HG02852 (cell line): ENCODE measurements around the gene MIDN.
"Not testable (repeated sequence)": the region's sequence is repeated elsewhere in the genome, so short reads cannot be mapped to it uniquely, and the experiment has no call there.

Source experiments
- ATAC-seq: cut with Tn5 transposase; IDR thresholded peaks from one replicate; pipeline ENCODE4 v1.9.1; 2021; ENCODE audit warnings: mild to moderate bottlenecking, moderate library complexity; ENCODE audit not compliant: unreplicated experiment

MIDN gene

DNA sequence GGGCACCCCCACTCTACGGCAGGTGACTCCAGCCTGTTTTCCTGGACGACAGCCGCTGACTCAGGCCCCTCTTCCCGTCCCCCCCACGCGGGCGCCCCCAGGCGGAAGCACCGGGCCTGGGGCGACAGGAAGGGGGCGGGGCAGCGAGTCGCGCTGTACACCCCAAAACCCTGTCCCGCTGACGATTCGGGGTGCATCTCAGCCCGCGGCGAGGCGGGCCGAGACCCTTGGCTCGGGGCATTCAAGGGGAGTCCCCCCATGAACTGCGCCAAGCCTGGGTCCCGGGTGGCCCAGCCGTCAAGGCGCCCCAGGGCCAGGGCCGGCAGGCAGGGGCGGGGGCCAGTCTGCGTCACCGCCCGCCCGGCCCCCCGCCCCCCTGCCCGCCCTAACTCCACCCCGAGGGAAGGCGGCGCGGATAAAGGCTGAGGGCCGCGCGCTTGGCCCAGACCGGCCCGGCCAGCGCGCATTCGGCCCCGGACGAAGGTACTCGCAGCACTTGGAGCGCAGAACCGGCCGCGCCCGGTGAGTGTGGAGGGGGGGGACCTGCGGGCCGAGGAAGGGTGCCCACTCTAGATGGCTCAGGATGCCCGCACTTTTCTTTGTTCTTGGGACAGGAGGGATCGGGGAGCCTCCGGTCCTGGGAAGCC, at the start of gene MIDN:
Gene MIDN (plus strand): TSS at position 445 of the 647 bp plus-strand sequence. CDS start 1,714 bp downstream, outside the sequence.
- ATAC-seq = peak; percentile 4

DNA sequence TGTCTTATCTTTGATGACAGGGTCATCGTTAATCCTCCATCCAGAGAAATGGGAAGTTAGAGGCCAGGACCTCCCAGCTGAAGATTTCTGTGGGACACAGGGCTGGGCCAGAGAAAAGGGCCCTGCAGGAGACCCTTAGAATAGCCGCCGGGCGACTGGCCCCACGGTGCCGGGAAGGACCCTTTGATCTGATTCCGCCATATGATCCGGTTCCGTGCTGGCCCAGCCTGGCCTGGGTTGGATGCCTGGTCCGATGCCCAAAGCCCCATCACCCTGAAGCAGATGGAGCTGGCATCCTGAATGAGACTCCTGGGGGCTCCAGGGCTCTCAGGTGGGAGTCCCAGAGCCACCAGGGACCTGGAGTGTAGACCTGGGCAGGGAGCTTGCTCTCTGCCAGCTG, 48.9 kb upstream of the MIDN start:
- no peak for ATAC-seq

DNA sequence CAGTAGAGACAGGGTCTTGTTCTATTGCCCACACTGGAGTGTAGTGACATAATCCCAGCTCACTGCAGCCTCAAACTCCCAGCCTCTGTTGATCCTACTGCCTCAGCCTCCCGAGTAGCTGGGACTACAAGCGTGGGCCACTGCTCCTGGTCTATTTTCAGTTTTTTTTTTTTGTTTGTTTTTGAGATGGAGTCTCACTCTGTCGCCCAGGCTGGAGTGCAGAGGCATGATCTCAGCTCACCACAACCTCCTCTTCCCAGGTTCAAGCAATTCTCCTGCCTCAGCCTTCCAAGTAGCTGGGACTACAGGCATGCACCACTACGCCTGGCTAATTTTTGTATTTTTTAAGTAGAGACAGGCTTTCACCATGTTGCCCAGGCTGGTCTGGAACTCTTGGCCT, 47.8 kb upstream of the MIDN start:
- not testable (repeated sequence) for ATAC-seq

DNA sequence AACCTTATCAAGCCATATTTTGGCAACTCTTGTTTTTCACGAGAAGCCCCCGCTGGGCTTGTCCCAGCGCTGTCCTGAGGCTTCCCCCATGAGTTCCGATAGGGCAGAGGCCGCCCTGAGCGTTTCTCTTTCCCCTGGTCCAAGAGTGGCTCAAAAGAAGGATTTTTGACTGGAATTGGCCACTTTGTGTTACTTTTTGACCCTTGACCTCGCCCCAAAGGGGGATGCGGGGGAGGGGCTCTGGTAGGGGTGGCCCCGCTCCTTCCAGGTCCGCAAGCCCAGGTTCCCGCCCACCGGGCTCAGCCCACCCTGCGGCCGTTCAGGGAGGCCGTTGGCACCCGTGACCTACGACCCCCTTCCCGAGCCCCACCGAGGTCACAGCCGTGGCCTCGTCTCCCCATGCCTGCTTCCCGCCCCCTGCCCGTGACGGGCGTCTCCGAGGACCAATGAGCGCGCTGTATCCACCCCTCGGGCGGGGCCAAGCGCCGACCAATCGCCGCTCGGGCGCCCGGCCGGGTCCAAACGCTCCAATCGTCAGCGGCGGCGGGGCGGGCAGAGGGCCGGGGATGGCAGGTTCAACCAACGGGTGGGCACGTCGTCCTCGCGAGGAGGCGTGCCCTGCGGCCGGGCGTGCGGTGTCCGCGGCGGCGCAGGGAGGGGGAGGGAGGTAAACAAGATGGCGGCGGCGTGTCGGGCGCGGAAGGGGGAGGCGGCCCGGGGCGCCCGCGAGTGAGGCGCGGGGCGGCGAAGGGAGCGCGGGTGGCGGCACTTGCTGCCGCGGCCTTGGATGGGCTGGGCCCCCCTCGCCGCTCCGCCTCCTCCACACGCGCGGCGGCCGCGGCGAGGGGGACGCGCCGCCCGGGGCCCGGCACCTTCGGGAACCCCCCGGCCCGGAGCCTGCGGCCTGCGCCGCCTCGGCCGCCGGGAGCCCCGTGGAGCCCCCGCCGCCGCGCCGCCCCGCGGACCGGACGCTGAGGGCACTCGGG, 43.0 kb upstream of the MIDN start, which contains the start of gene STK11:
Gene STK11 (plus strand): TSS at position 665 of the 986 bp plus-strand sequence. CDS start 1,136 bp downstream, outside the sequence.
- peak; percentile 82 for ATAC-seq

DNA sequence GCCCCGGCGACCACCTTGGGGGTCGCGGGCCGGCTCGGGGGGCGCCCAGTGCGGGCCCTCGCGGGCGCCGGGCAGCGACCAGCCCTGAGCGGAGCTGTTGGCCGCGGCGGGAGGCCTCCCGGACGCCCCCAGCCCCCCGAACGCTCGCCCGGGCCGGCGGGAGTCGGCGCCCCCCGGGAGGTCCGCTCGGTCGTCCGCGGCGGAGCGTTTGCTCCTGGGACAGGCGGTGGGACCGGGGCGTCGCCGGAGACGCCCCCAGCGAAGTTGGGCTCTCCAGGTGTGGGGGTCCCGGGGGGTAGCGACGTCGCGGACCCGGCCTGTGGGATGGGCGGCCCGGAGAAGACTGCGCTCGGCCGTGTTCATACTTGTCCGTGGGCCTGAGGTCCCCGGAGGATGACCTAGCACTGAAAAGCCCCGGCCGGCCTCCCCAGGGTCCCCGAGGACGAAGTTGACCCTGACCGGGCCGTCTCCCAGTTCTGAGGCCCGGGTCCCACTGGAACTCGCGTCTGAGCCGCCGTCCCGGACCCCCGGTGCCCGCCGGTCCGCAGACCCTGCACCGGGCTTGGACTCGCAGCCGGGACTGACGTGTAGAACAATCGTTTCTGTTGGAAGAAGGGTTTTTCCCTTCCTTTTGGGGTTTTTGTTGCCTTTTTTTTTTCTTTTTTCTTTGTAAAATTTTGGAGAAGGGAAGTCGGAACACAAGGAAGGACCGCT, 42.1 kb upstream of the MIDN start:
- no peak for ATAC-seq

DNA sequence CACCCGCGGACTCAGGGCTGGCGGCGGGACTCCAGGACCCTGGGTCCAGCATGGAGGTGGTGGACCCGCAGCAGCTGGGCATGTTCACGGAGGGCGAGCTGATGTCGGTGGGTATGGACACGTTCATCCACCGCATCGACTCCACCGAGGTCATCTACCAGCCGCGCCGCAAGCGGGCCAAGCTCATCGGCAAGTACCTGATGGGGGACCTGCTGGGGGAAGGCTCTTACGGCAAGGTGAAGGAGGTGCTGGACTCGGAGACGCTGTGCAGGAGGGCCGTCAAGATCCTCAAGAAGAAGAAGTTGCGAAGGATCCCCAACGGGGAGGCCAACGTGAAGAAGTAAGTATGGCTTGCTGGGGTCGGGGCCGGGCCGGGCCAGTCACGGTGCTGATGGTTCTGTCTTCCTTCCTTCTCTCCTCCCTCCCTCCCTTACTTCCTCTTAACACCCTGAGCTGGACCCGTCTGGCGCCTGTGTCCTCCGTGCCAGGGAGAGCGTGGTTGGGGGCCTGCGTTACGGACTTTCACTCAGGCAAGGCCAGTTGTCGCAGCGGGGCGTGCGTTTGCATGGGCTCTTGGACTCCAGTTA, 41.4 kb upstream of the MIDN start:
- ATAC-seq = no peak

DNA sequence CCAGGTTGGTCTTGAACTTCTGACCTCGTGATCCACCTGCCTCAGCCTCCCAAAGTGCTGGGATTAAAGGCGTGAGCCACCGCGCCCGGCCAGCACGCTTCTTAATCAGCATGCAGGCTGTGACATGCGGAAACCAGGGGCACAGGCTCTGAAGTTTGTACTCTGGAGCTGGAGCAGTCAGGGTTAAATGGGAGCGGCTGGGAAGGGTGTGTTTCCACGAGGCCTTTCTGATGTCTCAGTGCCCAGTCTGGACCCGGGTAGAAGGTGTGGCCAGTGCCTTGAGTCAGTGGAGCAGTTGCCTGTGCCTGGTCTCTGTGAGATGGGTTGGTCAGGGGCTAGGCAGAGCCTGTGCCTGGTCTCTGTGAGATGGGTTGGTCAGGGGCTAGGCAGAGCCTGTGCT, 39.6 kb upstream of the MIDN start:
- not testable (repeated sequence) for ATAC-seq

DNA sequence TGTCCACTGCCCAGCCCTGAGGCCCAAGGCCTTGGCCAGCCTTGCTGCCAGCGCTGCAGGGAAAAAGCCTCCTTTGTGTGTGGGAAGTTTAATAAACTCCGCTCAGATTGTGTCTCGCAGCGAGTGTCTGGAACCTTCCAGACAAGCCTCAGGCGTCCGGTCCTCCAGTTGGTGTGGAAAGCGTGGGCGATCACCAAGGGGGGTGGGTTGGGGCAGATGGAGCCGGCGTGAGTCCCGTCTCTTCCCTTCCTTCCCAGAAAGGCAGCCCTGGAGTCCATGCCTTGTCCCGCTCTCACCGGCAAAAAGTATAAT, 38.2 kb upstream of the MIDN start:
- no peak for ATAC-seq

DNA sequence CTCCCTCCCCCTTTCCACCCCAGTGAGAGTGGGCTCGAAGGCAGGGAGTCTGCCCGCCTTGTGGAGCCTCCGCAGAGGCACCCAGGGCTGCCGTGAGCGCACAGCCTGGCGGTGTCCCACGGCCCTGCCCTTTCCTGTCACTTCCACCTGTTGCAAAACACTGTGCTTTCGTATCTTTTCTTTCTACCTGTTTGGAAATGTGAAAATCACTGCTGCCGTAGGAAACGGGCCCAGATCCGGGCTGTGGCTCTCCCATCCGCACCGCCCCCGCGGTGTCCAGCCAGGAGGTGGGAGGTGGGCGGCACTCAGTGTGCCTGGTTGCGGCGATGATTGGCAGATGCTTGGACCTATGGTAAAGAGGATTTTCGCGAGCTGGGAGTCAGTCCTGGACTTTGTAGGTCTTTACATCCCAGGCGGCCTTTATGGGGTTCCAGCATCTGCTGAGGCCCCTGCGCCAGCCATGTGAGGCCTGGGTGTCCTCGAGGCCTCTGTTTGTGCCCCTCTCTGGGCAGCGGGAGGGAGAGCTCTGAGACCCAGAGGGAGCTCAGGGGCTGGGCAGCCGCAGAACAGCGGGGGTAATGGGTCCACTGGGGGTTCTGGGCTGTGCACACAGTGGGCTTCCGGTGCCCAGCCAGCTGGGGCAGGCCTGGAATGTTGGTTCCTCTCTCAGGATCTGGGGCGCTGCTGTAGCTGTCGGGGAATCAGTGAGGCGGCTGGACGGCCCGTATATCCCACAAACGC, 36.7 kb upstream of the MIDN start:
- ATAC-seq = no peak

DNA sequence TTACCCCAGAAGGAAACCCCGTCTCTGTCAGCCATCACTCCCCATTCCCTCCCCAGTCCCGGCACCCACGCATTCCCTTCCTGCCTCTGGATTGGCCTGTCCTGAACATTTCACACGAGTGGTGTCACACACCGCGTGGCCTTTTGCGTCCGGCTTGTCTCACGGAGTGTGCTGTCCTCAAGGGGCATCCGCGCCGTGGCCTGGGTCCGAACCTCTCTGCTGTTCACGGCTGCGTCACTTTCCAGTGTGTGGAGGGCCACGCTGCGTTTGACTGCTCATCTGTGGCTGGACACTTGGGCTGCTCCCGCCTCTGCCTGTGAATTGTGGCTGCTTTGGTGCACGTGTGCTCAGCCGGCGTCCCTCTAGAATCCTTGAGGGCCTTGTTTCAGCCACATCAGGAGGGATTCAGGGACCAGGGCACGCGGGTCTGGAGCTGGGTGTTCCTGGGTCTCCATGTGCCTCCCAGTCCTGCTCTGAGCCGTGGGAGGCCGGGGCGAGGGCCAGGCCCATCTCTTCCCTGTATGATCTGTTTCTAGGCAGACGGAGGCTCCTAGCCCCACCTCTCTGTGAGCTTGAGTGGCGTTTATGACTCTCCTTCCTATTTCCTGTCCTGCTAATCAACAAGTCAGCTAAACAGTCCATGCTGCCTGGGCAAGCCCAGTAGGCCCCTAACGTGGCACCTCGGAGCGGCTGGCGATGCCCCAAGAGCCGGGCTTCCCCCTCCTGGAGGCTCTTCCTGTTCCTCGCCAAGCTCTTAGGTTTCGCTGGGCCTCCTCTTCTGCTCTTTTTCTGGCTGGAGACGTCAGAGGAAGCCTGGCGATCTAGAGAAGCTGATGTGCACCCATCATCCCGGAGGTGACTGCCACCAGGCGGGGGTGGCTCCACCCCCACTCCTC, 34.7 kb upstream of the MIDN start:
- no peak for ATAC-seq

DNA sequence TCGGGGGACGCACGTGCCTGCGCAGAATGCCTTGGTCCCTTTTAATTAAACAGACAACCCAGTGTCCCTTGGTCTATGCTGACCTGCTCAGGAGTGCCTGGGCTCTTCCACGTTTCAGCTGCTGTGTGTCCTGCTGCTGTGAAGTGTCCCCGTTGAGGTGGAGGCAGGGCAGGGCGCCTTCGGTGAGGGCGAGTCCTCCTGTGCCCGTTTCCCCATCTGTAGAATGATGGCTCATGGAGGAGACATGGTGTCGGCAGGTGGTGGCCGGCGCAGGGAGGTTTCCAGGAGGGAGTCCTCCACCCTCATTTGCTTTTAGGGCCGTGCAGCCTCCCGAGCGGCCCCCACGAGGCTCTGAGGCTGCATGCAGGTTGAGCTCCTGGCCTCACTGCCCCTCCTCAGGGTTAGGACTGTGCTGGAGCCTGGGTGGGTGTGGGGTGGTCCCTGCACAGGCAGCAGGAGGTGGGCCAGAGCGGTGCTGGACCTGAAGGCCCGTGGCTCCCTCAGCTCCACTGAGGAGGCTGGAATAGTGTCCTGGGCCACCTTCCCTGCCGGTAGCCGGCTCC, 34.0 kb upstream of the MIDN start:
- ATAC-seq = no peak

DNA sequence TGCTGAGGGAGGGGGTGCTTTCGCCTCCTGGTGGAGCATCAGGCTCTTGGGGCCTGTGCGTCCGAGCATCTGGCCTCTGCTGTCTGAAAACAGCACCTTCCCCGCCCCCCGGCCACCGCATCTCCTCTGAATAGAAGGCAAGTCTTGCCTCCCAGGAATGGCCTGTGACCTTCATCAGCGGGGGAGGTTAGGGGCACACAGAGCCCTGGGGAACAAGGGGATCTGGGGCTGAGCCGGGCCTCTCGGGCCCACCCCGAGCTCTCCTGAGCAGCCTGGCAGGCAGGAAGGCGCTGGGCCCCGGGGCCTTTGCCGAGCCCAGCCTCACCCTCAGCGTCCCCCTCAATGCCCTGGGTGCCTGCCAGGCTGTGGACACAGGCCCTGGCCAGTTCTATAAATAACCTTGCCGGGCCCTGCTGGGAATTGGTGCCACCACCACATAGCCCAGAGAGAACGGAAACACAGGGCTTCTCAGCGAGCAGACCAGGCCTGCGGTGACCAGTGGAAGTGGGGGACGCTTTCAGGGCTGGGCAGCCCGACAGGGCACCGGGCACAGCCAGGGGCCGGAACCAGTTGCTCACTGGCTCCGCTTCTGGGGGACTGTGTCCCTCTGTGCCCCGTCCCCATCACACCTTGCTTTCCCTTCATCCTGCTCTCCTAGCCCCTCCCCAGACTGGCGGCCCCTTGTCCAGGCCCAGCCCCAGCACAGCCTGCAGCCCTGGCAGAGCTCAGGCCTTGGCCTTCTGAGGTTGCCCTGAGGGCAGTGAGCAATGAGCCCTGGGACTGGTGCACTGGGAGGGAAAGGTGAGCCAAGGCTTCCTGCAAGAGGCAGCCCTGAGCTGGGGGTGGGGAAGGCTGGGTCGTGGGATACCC, 33.3 kb upstream of the MIDN start:
- ATAC-seq = no peak

DNA sequence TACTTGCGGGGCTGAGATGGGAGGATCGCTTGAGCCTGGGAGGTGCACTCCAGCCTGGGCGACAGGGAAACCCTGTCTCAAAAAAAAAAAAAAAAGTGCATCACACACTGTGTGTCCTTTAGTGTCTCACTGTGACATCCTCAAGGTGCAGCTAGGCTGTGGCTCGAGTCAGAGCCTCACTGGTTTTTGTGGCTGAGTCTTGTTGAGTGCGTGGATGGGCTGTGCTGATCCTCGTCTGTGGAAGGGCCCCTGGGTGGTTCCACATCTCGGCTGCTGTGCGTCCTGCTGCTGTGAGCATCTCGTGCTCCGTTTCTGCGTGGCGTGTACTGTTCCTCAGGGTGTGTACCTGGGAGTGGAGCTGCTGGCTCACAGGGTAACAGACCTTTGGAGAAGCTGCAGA, 31.6 kb upstream of the MIDN start:
- ATAC-seq = no peak

DNA sequence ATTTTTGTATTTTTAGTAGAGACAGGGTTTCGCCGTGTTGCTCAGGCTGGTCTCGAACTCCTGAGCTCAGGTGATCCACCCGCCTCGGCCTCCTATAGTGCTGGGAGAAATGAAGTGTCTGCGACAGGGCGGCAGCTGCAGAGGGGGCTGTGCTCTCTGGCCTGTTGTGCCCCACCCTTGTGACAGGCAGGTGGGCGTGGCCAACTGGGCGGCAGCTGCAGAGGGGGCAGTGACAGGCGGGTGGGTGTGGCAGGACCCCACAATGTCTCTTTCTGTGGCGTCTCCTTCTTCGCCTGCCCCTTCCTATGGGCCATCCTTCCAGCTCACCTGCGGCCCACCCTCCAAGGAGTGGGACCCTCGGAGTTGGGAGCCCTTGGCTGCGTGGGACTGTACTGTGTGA, 31.0 kb upstream of the MIDN start:
- no peak for ATAC-seq

DNA sequence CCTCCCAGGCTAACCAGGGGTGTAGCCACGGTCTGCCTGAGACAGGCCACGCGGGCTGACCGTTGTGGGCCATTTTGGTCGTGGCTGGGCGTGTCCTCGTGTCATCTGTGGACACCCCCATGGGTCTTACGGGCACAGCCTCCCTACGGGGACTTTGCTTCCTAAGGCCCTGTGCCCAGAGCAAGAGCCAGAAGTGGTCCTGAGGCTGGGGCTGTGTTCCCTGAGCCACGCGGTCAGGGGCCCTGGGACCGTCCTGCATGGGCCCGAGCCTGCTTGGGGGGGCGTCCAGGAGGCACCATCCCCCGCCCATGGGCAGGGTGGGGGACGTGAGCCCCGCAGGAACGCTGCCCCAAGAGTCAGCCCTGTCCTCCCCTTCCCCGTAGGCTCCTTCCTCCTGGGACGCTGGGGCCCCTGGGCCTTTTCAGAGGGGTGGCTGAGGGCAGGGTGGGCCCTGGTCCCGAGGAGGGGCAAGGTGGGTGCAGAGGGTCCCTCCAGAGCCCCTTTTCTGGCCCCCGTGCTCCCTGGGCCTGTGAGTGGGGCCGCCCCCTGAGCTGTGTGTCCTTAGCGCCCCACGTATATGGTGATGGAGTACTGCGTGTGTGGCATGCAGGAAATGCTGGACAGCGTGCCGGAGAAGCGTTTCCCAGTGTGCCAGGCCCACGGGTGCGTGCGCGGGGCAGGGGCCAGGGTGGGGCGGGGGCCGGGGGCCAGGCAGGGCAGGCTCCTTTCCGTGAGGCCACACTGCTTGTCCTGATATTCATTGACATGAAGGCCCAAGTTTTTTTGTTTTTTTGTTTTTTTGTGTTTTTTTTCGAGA, 29.4 kb upstream of the MIDN start:
- ATAC-seq = no peak

DNA sequence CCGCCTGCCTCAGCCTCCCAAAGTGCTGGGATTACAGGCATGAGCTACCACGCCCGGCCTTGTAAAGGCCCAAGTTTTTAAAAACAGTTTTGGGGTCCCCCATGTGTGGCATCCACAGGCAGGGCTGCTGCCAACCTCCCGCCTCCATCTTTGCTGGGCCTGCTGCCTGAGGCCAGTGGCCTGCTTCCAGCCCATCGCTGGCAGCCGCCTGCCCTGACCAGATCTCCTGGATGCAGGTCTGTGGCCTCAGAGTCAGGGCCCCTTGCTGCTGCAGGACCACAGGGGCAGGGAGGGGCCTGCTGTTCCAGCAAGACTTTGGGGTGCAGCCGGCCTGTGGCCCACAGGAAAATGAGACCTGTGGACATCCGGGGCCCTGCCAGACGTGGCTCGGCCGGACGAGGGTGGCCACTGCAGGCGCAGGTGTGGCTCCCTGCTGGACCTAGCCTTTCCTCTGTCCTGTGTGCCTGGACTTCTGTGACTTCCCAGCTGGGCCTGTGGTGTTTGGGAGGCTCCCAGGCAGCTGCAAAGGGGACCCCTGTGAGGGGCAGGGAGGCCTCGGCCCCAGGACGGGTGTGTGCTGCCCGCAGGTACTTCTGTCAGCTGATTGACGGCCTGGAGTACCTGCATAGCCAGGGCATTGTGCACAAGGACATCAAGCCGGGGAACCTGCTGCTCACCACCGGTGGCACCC, 28.5 kb upstream of the MIDN start:
- ATAC-seq = no peak

DNA sequence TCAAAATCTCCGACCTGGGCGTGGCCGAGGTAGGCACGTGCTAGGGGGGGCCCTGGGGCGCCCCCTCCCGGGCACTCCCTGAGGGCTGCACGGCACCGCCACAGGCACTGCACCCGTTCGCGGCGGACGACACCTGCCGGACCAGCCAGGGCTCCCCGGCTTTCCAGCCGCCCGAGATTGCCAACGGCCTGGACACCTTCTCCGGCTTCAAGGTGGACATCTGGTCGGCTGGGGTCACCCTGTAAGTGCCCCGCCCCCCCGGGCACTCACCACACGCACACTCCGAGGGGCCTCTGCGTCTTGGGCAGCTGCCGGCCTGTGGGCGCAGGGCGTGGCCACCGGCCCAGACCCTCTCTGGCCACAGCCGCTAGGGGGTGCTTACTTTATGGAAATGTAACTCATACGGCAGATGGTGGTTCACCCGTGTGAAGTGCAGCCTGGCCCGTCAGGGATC, 27.9 kb upstream of the MIDN start:
- ATAC-seq = no peak
